Activated T-cell treated with anti-CD3 and anti-CD28 coated beads for 1 hour (primary cell): Measurements from ENCODE around the gene PLP2.

Experiments
- DNase-seq: peaks from one replicate; pipeline ENCODE4 v3.0.0-alpha.2; 2020; ENCODE audit warnings: low read depth

The PLP2 gene

DNA sequence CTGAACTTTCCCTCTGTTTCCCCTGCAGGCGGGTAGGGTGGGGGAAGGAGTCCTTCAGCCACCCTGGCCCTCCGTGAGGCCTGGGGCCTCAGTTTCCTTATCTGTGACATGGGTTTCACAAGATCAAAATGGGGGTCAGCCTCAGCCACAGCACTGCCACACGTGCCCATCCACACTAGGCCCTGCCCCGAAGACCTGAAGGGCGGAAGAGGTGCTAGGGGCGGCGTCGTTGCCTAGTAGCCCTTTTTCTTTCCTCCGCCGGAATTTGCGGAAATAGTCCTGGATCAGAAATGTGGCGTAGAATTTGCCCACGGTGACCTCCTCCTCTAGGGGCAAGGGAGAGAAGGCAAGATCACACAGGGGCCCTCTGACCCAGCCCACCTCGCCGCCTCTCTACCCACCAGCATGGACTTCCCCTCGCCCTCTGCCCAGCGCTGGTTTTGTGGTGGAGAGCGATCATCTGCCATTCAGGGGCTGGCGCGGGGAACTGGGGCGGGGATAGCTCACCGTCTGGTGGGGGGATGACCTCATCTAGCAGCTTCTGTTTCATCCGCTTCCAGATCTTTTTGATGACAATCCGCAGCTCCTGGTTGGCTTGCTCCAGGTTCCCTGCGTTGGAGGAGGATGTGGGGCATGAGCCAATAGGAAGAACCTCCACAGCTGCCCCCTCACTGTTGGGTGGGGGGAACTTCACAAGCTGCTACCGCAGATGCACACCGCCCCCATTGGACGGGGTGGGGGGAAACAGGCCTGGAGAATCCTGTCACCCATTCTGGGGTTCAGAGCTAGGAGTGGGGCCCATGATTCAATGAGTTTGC lies 37.9 kb downstream of the PLP2 start:
- no peak for DNase-seq

DNA sequence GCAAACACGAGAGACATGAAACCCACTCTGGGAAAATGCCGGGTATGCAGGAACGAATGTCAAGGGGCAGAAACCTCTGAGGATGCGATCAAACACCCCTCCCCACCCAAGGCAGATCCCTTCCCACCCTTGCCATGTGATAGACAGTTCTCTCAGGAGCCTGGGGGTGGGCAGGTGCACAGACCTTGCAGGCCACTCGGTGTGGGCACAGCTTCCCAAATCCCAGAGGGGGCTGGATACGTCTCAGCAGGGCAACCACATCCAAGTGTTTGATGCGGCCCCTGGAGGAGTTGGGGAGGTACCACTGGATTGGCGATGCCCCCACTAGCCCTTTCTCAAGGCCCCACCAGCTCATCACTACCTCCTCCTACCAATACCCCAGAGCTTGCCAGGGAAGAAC lies 38.7 kb downstream of the PLP2 start:
- DNase-seq = no peak

DNA sequence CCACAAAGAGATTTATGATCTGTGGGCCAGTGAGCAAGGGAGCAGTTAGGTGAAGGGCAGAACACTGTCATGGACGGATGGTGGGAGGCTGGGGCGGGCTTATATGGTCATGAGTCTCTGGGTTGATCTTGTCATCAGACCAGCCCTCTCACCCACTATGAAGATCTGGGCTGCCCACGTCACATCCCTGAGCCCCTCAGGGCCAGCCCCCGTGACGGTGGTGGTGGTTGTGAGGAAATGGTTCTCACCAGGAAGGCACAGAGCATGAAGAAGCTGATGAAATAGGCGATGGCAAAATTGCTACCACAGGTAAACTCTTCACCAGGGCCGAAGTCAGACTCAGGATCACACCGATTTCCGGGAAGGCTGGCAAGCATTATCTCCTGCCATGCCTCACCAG lies 39.4 kb downstream of the PLP2 start:
- DNase-seq = no peak

DNA sequence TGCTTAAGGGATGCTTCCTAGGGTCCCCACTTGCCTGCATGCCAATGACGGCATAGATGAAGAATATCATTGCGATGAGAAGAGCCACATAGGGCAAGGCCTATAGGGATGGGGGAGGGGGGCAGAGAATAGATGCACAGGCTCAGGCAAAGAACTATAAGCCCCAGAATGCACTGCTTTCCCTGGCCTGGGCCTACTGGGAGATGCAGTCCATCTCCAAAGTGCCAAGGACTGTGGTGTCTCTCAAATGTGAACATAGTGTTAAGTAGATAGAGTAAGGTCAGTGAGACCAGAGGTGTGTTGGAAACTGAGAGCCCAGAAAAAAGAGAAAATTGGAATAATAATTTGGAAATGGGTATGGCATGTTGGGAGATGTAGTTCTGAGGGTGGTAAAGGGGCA lies 40.5 kb downstream of the PLP2 start:
- no peak for DNase-seq

DNA sequence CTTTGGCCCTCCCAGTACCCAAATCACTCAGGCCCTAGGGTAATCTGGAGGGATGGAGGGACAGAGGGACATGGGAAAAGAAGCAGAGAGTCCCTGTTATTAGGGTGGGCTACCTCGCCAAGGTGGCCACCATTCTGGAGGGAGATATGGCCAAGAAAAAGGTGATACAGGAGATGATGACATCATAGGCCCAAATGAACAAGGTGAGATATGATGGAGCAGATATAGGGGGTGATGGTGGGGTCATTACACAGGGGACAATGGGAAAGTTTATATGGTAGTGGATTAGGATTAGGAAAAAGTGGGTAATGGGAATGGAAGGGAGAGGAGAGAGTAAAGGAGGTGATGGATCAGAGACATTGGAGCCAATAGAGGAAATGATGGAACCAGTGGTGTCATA lies 41.2 kb downstream of the PLP2 start:
- DNase-seq = no peak

GRCh38 chrX:49214416-49214815 lies 42.7 kb downstream of the PLP2 start:
- DNase-seq = no peak

GRCh38 chrX:49214996-49215526 lies 43.4 kb downstream of the PLP2 start:
- no peak for DNase-seq

DNA sequence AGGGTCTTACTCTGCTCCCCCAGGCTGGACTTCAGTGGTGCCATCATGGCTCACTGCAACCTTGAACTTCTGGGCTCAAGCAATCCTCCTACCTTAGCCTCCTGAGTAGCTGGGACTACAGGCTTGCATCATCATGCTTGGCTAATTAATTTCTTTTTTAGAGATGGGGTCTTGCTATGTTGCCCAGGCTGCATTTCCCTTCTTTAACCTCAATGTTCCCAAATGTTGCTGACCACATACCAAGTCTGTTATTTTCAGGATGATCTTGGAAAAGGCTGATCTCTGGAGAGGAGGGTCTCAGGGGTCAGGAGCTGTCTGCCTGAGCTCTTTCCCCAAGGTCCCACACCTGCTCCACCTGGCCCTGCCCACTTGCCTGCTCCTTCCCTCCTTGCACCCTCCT lies 48.4 kb downstream of the PLP2 start:
- DNase-seq = no peak

DNA sequence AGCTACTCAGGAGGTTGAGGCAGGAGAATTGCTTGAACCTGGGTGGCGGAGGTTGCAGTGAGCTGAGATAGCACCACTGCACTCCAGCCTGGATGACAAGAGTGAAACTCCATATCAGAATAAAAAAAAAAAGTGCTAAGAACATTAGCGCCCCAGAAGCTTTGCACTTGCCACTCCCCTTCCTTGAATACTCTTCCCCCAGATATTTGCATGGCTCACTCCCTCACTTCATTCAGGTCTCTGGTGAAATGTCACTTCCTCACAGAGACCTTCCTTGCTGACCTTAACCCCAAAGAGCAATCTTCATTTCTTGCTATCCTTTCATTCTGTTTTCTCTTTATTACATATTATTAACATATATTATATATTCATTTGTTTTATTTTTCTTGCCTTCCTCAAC lies 50.2 kb downstream of the PLP2 start:
- DNase-seq = no peak
